Lower leg skin (tissue), 3 donors: ENCODE data around the gene OR52D1.

ENCODE experiments used
- POLR2A ChIP-seq, 2 donors: fragments of 450-650 bp; IDR thresholded peaks; one replicate each; pipeline ENCODE4 v1.6.1; 2016 to 2017; ENCODE audit warnings: antibody characterized with exemption in 2 of 2, mild to moderate bottlenecking in 1 of 2, moderate library complexity in 1 of 2
- TF ChIP-seq, protein P1 (sequence below), 3 donors: fragments of 450-650 bp; IDR thresholded peaks; one replicate each; pipeline ENCODE4 v1.5.1; 2016; ENCODE audit warnings: antibody characterized with exemption in 3 of 3, mild to moderate bottlenecking in 3 of 3, moderate library complexity in 2 of 3

DNA sequence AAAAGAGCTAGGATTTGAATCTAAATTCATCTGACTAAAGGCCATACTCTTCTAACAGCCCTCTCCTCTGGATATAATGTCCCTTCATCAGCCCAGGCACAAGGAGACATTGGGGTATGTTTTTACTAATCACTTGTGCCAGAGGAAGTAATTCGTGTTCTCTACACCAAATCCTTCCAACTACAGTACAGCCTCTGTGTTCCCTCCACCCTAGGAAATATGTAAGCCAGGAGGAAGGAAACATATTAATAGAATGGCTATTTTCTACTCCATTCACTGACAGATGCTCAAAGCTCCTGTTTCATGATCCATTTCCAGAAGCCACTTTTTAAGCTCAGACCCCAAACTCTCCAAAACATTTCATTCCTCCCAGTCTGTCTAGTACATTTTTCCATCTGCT, 40.0 kb downstream of the OR52D1 start:
- TF ChIP-seq, protein P1, sequence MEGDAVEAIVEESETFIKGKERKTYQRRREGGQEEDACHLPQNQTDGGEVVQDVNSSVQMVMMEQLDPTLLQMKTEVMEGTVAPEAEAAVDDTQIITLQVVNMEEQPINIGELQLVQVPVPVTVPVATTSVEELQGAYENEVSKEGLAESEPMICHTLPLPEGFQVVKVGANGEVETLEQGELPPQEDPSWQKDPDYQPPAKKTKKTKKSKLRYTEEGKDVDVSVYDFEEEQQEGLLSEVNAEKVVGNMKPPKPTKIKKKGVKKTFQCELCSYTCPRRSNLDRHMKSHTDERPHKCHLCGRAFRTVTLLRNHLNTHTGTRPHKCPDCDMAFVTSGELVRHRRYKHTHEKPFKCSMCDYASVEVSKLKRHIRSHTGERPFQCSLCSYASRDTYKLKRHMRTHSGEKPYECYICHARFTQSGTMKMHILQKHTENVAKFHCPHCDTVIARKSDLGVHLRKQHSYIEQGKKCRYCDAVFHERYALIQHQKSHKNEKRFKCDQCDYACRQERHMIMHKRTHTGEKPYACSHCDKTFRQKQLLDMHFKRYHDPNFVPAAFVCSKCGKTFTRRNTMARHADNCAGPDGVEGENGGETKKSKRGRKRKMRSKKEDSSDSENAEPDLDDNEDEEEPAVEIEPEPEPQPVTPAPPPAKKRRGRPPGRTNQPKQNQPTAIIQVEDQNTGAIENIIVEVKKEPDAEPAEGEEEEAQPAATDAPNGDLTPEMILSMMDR (IDR thresholded peaks at IDR 0.05), result no peak
- no peak for TF ChIP-seq POLR2A (IDR thresholded peaks at IDR 0.05)
